ENCODE data around the gene LSAMP.
"Not testable (repeated sequence)": the region's sequence is repeated elsewhere in the genome, so short reads cannot be mapped to it uniquely, and the experiment has no call there.

The LSAMP gene

DNA sequence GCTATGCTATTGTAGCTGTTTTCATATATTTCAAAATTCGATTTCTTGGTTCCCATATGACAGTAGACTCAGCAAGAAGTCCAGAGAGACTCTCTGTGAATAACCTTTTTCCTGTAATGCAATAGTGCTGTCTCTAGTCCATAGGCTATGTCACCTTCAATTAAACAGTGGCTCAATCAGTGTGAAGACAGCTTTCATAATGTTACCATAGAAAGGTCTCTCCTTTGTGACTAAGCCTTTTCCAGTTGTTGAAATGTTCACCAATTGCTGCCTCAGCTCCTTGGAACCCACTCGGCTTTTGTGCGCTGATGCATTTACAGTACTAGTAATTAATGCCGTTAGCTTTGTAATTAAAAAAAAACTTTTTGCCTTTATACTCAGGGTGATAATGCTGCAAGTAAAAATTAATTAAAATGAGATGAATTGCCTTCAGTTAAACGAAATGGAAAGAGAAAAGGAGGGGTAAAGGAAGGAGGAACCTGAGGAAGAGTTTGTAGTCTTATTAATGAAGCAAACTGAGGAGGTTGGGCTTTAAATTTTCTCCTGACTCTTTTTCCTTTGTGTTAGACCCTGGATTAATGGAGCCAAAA, 214.8 kb downstream of the LSAMP start:
- DNase-seq = no peak

DNA sequence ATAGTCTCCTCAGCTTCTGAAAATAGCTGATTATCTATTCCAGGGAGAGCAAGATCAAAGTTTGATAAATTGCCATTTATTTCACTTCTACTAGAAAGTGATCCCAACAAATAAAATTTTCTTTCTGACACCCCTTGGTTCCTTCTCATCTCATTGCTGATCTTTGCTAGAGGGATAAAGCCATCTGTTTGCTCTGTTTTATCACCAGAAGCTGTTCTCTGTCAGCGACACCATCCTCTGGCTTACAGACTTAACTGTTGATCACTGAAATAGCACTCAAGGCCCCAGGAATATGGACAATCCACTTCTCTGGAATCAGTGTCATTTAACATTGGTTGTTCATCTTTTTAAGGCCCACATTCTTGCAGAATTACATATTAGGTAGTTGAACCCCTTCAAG, 219.0 kb downstream of the LSAMP start:
- no peak for DNase-seq

DNA sequence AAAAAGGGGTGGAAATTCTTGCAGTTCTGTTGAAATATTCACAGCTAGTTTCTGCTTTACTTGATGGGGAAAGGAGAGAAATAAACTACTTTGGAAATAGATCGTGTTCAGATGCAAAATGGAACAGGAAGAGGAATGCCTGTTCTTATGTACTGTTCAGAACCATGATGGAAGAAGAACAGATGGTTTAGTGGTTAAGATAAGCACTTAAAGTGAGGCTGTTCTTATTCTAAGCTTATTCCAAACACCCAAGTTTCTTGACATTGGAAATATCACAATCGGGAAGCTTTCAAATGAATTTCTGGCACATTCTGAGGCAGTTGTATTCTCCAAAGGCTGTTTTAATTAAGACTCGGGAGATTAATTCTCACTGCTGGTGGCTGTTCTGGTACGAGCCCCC, 228.5 kb downstream of the LSAMP start:
- DNase-seq = no peak

DNA sequence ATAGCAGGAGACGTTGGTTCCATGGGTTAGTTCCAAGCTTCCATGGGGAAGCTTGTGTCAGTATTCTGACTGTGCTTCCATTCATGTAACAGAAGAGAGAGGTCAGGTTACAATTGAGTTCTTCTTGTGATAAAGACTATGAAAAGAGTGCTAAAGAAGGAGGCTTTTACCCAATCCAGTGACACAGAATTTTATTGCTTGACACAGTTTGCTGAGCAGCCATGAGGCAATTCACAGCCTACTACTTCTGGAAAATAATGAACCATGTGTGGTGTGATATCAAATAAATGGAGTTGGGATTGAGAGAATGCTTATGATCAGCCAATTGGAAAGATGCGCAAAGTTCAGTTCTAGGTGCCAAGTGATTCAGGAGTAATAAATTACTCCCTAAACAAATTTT, 233.4 kb downstream of the LSAMP start:
- no peak for DNase-seq

DNA sequence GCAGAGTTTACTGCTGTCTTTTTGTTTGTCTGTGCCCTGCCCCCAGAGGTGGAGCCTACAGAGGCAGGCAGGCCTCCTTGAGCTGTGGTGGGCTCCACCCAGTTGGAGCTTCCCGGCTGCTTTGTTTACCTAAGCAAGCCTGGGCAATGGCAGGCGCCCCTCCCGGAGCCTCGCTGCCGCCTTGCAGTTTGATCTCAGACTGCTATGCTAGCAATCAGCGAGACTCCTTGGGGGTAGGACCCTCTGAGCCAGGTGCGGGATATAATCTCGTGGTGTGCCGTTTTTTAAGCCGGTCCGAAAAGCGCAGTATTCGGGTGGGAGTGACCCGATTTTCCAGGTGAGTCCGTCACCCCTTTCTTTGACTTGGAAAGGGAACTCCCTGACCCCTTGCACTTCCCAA, 236.5 kb downstream of the LSAMP start:
- DNase-seq = not testable (repeated sequence)

DNA sequence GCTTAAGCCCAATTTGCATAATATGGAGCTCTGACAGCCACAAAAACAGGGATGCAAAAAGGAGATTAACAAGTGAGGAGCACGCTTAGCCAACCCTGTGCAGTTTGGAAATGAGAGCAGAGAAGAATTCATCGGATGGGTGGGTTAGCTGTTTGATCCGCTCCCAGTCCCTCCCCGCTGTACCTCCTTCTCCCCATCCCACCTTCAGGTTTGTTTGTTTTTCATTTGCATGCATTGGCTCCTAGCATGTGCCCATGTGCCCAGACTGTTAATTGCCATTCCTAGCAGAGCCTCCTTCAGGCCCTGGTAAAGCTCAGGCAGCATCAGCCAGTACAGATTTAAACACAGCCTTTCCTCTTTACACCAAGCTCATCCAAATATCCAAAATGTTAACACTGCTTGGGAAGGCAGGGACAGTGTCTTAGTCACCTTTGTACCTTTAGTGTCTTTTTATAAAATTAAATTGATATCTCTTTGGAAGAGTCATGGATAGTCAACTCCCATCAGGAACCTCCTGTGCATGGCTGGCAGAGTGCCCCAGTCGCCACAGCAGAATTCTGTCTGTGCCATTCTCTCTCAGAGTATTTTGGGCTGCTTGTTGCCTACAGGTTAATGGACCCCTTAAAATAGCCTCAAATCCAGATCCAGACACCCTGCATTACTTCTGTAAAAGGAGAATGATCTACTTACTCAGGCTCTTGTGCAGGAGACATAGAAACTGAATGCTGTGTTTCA, 244.2 kb downstream of the LSAMP start:
- DNase-seq = no peak

DNA sequence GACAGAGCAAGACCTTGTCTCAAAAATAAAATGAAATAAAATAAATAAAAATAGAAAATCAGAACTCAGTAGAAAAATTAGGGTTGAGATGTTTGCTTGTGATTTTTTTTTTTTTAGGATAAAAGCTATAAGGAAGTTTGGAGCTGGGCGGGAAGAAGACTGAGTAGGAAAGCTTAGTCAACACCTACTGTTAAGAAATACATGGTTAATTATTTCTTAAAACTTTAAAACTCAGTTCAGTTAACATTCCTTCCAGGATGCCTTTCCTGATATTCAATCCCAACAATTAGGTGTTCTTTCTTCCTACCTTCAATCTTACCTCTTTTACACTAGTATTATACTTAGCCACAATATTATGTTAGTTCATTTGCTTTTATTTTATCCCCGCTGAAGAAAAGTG, 246.2 kb downstream of the LSAMP start:
- no peak for DNase-seq

DNA sequence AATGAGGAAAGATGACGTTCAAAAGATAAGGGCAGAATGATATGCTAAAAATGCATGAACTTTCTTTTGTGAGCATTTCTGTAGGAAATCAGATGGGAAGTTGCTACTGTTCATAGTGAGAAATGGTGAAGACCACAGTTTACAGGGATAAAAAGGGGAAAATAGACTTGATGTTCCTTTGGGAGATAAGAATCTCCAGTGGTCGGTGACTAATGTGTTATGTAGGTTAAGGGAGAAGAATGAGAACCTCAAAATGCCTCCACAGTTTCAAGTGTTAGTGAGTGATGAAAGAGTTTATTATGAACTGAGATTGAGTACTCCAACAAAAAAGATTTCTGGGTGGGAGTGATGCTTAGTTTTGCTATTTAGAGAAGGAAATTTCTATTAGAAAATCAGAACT, 247.2 kb downstream of the LSAMP start:
- DNase-seq = no peak

DNA sequence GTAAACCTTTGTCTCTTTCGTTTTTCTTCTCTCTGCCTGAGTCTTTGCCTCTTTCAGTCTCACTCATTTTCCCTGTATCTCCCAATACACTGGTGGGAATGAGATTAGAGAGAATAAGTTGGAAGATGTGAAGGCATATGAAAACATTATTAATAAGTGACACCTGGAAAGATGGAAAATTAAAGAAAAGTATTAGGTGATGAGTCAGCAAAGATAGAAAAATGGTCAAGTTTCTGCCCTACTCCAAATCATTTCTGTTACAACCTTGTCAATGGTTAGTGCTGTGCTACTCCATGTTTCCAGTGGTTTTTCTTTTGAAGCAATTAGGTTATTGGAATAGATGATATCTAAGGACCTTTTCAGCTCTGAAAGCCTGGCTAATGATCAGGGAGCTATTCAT, 252.8 kb downstream of the LSAMP start:
- DNase-seq = no peak

DNA sequence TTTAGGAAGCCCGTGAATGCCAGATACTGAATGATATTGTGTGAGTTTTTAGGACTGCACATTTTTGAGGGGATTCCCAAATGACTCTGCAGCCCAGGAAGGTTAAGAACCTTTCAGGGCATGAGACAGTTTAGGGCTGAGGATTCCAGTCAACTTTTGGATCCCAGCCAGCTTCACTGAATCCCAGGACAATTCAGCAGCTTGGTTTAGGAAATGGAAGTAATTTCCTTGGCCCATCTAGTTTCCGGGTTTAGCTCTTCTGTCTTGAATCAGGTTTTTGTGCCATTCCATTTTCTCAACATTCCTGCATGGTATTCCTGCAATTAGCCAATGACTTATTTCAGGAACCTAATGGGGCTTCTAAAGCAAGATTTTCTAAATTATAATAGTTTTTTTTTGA, 253.9 kb downstream of the LSAMP start:
- DNase-seq = no peak

DNA sequence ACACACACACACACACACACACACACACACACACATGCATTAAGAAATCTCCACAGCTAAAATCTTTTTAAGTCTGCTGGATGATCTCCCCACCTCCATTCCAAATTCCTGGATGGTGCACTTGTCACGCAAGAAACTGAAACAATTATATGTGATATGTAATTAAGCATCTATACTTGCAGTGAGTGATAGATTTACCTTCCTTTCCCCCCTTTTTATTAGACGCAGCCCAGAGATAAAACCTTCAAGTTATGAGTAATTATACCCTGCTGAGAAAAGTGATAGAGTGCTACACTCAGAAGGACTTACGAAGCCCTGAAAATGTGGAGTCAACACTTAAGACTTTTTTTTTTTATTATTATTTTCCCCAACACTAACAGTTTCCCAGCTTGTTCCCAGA, 255.2 kb downstream of the LSAMP start:
- DNase-seq = no peak

DNA sequence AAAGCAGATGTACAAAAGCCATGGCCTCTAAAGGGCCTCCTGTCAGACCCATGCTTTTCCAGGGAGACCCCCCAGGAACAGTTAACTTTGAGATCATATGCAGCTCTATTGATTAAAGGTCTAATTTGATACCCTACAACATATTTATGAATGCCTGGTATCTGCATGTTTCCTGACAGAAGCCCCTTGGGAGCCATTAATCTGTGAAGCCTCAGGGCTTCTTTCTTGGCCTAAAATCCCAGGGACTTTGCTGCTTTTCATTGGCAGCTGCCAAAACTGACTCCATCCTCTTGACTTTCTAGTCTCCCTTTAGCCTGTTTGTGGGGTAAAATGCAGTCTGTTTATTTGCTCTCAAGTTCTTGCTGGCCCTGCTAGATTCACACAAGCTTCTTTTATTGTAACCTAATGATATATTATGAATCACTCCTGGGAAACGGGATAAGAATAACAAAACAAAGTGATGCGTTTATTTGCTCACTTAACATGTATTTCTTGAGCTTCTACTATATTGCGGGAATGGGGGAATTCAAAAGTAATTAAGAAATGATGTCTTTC, 257.0 kb downstream of the LSAMP start:
- DNase-seq = no peak

DNA sequence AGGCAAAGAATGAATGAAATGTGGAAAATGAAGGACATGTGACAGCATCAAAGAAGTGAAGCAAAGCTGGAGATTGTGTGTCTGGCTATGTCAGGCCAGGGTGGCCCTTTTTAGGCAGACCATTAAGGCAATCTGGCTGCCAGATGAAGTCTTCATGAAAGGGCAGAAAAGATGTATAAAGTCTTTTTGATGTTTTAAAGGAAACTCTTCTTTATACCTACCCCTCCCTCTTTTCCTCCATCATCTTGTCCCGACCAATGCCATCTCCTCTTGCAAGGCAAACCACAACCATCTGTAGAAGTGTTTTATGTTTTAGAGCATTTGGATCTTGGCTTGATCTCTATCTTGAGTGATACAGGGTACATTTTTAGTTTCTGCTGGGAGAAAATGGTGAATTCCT, 259.2 kb downstream of the LSAMP start:
- DNase-seq = no peak

DNA sequence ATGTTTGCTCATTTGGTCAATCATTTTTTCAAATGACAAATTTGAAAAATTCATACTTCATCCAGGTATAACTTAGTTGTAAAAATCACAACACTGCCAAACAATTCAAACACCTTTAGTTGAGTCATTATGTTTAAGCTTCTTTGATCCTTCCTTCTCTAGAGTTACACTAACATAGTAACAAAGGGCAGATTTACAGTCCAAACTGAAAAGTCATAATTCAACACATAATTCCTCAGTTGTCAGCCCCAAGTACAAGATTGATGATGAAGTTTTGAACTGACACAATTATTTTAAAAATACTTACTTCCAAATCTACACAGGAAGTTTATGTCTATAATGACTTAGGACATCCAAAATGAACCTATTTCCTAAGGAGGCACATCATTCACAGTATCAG, 264.1 kb downstream of the LSAMP start:
- no peak for DNase-seq

DNA sequence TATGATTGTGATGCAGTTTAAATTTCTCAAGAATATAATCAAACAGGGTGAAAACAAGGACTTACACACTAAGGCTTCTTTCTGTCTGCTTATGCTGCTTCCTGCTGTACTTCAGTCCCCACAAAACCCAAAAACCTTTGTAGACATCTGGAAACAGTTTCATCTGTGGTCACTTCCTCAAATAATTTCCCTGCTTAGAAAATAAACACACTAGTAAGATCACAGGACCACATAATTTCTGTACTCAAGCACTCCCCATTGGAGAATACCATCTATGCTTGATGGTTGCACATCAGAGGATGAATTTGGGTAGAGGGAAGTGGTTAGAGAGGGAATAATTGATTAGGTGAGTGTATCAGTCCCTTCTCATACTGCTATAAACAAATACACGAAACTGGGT, 266.2 kb downstream of the LSAMP start:
- no peak for DNase-seq

DNA sequence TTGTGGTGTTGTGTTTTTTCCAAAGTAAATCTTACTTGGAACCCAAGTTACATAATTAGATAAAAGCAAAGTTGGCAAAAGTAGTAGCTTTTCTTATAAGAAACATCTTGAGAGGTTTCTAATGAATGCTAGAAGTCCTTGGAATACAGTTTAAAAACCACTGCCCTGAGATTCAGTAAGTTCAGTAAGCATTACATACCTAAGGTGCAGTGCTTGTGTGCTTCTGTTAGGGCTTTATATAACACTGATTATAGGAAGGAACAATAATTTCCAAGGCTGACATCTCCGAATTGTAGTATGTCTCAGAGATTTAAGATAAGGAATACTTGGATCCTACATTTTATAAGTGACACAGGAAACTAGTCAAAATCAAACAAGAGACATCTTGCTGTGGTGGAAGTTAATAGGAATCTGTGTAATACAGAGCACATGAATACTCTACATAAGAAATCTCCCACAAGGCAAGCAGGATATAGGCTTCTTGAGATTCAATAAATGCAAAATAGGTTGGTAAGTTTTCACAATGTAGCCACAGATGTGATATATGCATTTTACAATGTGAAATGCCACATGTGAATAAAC, 268.2 kb downstream of the LSAMP start:
- no peak for DNase-seq

DNA sequence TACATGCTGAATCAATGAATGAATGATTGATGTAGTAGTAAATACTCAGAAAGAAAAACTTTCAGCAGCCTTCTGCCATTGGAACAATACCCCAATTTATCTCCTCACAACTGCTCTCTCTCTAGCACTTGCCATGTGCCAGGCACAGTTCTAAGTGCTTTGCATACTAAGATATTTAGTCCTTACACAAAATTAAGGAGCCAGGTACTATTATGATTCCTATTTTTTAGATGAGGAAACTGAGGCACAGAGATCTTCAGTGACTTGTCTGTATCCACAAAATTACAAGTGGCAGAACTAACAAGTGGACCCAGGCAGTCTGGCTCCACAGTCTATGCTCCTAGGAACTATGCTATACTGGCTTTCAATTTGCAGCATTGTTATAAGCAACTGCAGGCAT, 279.2 kb downstream of the LSAMP start:
- DNase-seq = no peak

DNA sequence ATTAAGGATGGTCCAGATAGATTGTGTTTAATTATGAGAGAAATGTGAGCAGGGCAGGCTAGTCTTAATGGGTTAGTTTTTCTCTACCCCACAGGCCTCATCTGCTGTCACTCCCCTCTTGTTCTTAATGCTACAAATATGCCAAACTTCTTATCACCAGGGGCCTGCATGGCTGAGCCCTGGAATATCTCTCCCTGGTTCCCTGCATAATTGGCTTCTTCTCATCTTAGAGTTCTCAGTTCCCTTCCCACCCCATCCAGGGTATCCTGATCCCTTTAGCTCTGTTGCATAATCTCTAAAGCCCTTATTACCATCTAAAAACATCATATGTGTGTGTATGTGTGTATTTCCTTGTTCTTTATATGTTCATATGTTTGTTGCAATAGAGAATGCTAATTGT, 279.6 kb downstream of the LSAMP start:
- no peak for DNase-seq

DNA sequence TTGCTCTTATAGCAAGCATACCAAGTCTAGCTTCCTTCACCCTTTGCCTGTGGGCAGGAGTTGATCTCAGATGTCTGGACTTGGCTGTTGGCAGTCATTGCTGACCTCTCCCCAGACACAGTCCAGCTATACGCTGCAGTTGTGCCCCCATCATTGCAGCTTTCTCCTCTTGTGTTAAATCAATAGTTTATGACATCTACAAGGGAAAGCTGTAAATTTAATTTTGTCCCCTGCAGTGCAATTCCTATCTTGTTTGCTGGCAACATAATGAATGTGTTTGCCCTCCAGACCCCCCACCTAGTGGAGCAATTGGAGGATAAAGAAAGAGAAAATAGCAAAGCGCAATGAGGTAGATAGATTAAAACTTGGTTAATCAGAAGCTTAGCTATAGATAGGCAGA, 280.2 kb downstream of the LSAMP start:
- peak; percentile 83 for DNase-seq

DNA sequence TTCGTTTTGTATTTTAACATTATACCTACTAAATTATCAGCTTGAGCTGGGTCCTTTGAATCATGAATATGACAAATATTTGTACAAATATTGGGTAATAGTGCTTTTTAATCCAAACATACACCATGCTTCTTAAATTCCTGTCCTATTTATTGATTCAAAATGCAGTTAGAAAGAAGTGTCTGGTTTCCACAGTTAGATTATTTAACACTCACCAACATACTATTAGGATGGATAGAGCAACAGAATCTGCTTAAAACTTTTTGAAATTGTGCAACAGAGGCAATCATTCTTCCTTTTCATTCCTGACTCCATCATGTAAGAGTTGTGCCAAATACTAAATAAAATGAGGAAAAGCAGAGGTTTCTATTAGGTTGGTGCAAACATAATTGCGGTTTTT, 281.2 kb downstream of the LSAMP start:
- DNase-seq = no peak

DNA sequence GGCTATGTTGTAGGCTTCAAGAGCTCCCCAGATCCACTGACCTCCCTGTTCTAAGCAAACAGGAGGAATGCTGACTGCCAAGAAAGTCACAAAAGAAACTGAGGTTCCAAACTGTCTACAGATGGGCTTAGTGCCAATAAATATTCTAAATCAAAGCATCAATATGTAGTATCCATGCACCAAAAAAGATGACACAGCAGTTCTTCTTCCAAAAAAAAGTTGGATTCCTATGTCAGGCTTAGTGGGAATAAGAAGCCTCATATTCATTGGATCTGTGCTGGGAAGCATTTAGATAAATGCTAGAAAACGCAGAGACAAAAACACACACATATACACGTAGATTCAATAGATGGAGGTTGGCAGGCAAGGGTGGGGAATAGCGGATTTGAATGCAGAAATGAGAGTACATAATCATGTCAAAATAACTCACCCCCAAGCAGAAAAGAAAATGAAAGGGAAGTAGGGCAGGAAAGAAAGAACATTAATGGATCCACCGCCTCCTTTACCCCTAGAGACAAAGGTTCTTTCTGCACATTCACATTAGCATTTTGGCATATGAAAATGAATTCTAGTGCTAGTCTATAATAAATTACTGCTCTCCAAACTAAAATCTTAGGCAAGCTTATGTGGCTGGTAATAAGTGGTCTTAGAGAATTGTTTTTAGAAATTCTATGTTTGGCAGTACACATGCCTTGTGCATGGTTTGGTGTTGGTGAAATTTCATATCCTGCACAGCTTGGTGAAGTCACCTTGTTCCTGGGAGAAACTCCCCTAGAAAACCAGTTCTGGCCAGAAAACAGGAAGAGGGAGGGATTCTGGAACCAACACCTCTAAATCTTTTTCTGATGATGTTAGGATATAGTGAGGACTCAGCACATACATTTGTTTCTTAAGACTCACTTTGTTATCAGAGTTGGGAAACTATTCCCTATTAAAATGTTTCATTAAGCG, 283.4 kb downstream of the LSAMP start:
- no peak for DNase-seq

DNA sequence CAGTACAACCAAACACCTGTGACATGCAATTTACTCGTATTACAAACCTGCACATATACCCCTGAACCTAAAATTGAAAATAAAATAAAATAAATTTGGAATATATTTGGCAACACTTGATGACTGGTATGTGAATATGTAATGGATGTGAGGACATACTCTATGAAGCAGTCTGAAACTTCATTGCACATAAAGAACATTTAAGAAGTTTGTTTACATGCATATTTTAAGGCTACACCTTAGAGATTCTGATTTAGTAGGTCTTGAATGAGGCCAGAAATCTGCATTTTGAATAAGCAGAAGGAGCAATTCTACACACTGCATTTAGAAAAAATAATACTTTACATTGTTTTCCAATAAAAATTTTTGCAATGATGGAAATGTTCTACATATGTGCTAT, 284.7 kb downstream of the LSAMP start:
- no peak for DNase-seq

DNA sequence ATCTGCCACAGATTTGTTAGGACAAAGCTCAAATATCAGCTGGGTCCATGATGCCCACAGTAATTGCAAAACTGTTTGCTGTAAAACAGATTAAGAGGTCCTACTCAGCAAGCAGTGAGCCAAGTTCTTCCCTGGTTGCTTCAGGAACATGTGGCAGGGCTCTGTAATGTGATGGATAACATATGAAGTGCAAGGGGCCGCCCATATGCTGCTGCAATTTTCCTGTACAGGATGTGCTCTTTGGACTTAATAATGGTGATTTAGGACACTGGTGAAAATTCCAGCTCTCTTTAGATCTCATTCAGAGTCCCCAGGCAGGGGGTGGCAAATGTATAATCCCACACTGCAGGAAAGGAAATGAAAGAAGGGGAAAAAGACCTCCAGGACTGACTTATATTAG, 289.4 kb downstream of the LSAMP start:
- DNase-seq = no peak

All from COR-L47 (cell line).